ENCODE results near the gene SBK3. TPM values are rescaled to one million over a fixed set of nuclear protein-coding genes. Genes with fewer than 3 reads are reported as not detected.

The SBK3 gene
- total RNA-seq, 1 donor from 2014 or later, result 3.3 TPM

DNA sequence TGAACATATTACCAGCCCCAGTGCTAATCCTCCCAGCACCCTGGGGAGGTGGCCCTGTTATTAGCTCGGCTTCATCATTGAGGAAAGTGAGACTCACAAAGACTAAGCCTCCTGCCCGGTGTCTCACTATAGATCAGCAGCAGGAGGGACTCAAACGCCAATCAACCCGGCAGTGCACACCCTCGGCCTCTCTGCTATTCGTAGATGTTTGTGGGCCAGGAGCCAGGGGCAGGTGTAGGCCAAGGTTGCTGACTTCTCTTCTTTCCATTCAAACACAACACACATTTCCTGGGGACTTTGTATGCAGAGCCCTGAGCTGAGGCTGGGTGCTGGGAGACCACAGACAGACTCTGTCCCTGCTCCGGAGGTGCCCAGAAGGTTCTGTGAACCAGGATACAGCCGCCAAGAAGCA lies 9.4 kb upstream of the SBK3 start:
- Histone ChIP-seq H3K9me3 (ENCODE audit: low read depth) (no peaks in the 10 kb centered on the region), H4K20me1 (ENCODE audit: low read depth) (no peaks in the 10 kb centered on the region), H3F3A (ENCODE audit: low read depth) (peaks cover 48% of the 10 kb centered on the region), H3K4me2 (peak overlapping the region; percentile 45), H2AFZ (replicated peaks) (no peak overlapping the region), H3K9ac (no peak overlapping the region), H3K4me3 (no peak overlapping the region), H3K36me3 (no peaks in the 10 kb centered on the region), H3K4me1 (peaks cover 48% of the 10 kb centered on the region), H3K27ac (no peak overlapping the region), H3K79me2 (ENCODE audit: low read depth) (no peaks in the 10 kb centered on the region), H3K27me3 (no peaks in the 10 kb centered on the region)
- Mint-ChIP-seq H3K27me3 (ENCODE audit: insufficient read depth, low read depth) (peaks cover 20% of the 10 kb centered on the region), H3K4me1 (peaks cover 61% of the 10 kb centered on the region), H3K4me3 (peak overlapping the region; percentile 62), H3K36me3 (no peaks in the 10 kb centered on the region), H3K9me3 (no peaks in the 10 kb centered on the region), H3K27ac (peak overlapping the region; percentile 85)
- TF ChIP-seq EZH2 (IDR thresholded peaks at IDR 0.05) (no peak), EZH2phosphoT487 (IDR thresholded peaks at IDR 0.05) (no peak), CTCF (IDR thresholded peaks at IDR 0.05) (no peak)
- peak; percentile 70 for DNase-seq (ENCODE audit: low spot score)

DNA sequence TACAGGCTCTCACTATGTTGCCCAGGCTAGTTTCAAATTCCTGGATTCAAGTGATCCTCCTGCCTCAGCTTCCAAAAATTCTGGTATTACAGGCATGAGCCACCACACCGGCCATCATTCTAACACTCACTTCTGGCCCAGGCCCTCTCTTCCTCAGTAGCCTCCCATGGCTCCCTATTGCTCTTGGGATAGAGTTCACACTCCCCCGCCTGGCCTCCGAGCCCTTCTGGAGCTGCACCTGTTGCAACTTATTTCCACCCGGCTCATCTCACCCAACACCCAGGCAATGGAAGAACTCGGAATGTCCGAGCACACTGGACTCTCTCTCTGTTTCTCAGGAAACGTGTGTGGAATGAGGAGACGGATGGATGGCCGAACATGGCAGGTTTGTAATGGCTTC lies 9.0 kb upstream of the SBK3 start:
- no peak overlapping the region for H3K9ac ChIP-seq
- H3K4me3 Mint-ChIP-seq, result peak overlapping the region; percentile 62
- H3K4me2 ChIP-seq, result peak overlapping the region; percentile 45
- H3K36me3 ChIP-seq, result no peaks in the 10 kb centered on the region
- peaks cover 53% of the 10 kb centered on the region for H3F3A ChIP-seq (ENCODE audit: low read depth)
- H3K9me3 ChIP-seq (ENCODE audit: low read depth), result no peaks in the 10 kb centered on the region
- H3K27me3 ChIP-seq, result no peaks in the 10 kb centered on the region
- no peak for DNase-seq (ENCODE audit: low spot score)
- peak overlapping the region; percentile 85 for H3K27ac Mint-ChIP-seq
- H3K9me3 Mint-ChIP-seq, result no peaks in the 10 kb centered on the region
- no peak overlapping the region for H3K4me3 ChIP-seq
- no peaks in the 10 kb centered on the region for H4K20me1 ChIP-seq (ENCODE audit: low read depth)
- H3K27ac ChIP-seq, result no peak overlapping the region
- TF ChIP-seq EZH2 (IDR thresholded peaks at IDR 0.05) (no peak), CTCF (IDR thresholded peaks at IDR 0.05) (no peak), EZH2phosphoT487 (IDR thresholded peaks at IDR 0.05) (no peak)
- H3K79me2 ChIP-seq (ENCODE audit: low read depth), result no peaks in the 10 kb centered on the region
- H3K27me3 Mint-ChIP-seq (ENCODE audit: insufficient read depth, low read depth), result peaks cover 20% of the 10 kb centered on the region
- no peaks in the 10 kb centered on the region for H3K36me3 Mint-ChIP-seq
- peaks cover 65% of the 10 kb centered on the region for H3K4me1 Mint-ChIP-seq
- peaks cover 48% of the 10 kb centered on the region for H3K4me1 ChIP-seq
- H2AFZ ChIP-seq (replicated peaks), result no peak overlapping the region

DNA sequence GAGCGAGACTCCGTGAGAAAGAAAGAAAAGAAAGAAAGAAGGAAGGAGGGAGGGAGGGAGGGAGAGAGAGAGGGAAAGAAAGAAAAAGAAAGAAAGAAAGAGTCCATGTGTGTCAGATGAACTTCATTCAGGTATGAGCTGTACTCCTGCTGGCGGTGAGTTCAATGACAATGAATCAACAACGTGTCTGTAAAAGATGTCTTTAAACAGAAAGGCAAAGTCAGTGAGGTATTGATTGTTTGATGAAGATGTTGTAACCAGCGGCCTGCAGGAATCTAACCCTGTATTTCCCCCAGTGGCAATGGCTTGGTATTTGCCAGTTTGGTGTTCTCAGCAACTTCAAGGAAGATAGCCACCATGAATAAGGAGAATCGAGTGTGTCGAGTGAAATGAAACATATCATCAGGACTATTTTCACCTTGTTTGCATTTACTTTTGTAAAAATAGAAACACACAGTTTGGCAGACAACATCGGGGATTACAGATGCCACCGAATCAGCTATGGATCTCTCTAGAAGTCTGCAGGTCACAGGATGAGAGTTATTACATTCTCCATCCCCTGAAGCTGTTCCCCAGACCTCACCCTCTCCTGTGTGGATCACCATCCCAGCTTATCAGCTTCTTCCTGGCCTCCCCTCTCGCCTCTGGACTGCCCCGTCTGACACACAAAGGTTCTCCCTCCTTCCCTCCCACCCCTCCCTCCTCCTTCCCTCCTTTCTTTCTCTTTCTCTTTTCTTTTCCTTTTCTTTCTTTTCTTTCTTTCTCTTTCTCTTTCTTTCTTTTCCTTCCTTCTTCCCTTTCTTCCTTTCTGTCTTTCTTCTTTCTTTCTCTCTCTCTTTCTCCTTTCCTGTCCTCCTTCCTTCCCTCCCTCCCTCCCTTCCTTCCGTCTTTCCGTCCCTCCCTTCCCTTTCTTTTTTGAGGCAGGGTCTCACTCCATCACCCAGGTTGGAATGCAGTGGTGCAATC lies 8.2 kb upstream of the SBK3 start:
- Mint-ChIP-seq H3K4me1 (peaks cover 65% of the 10 kb centered on the region), H3K27ac (peak overlapping the region; percentile 85), H3K36me3 (no peaks in the 10 kb centered on the region), H3K27me3 (ENCODE audit: insufficient read depth, low read depth) (peaks cover 20% of the 10 kb centered on the region), H3K4me3 (no peak overlapping the region), H3K9me3 (no peaks in the 10 kb centered on the region)
- Histone ChIP-seq H3K9ac (no peak overlapping the region), H3K36me3 (no peaks in the 10 kb centered on the region), H2AFZ (replicated peaks) (no peak overlapping the region), H3K4me3 (no peak overlapping the region), H3K4me1 (peaks cover 52% of the 10 kb centered on the region), H3K4me2 (no peak overlapping the region), H4K20me1 (ENCODE audit: low read depth) (no peaks in the 10 kb centered on the region), H3K9me3 (ENCODE audit: low read depth) (no peaks in the 10 kb centered on the region), H3K27ac (no peak overlapping the region), H3K79me2 (ENCODE audit: low read depth) (no peaks in the 10 kb centered on the region), H3F3A (ENCODE audit: low read depth) (peaks cover 57% of the 10 kb centered on the region), H3K27me3 (no peaks in the 10 kb centered on the region)
- TF ChIP-seq CTCF (IDR thresholded peaks at IDR 0.05) (no peak), EZH2phosphoT487 (IDR thresholded peaks at IDR 0.05) (no peak), EZH2 (IDR thresholded peaks at IDR 0.05) (no peak)
- DNase-seq (ENCODE audit: low spot score), result no peak

All from neural progenitor cell (in vitro differentiated cells).